GM10248 (cell line): ENCODE data around the gene HRNR.

ENCODE experiments used
- CTCF ChIA-PET: fragments of 300-600 bp; sonication (Branson Sonifier 250); formaldehyde crosslinking; extraction: SDS; loops from one replicate; lab custom pipeline; 2021; ENCODE audit warnings: antibody characterized with exemption; lab: Yijun Ruan, JAX
- POLR2A ChIA-PET: fragments of 350-650 bp; sonication (Branson Sonifier 250); formaldehyde crosslinking; extraction: SDS; loops from one replicate; lab custom pipeline; 2020; ENCODE audit warnings: antibody characterized with exemption; lab: Yijun Ruan, JAX
- DNase-seq: peaks from one replicate; pipeline ENCODE4 v3.0.0; 2012; ENCODE audit errors: extremely low spot score
- TF ChIP-seq, protein P1 (sequence below): IDR thresholded peaks from 2 replicates; pipeline ENCODE4 v1.5.1; 2012; ENCODE audit warnings: mild to moderate bottlenecking, low read depth; ENCODE audit errors: extremely low read depth, missing control alignments, control extremely low read depth

The HRNR gene

DNA sequence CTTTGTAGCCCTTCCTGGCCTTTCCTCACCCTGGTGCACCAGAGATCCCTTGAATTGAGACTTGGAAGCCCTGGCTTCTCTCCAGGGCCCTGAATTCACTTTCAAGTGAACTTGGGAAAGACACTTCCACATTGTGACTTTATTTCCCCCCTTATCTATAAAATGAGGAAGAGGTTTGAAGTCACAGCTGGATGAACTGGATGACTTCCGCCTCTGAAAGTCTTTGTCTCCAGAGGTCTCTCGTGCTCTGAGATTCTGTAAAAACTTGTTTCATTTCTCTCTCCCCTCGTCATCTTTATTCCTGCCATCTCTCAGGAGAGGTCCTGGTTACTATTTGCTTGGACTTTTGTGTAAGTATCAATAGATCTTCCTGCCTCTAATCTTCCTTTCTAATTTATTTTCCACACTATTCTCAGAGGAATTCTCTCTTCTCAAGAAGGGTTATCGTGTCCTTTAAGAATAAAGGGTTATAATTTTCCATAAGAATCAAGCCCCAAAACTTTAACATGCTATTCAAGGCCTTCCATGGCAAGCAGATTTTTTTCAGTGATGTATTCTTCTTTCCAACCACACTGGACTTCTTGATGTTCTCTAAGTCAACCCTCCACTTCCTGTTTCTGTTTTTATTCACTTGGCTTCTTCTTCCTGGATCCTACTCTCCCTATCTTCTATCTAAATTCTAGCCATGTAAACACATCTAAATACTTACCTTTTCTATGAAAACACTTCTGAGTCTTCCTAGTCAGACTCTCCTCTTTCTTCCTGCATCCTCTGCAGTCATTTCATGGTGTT lies 58.5 kb downstream of the HRNR start:
- no peak for DNase-seq
- TF ChIP-seq, protein P1, sequence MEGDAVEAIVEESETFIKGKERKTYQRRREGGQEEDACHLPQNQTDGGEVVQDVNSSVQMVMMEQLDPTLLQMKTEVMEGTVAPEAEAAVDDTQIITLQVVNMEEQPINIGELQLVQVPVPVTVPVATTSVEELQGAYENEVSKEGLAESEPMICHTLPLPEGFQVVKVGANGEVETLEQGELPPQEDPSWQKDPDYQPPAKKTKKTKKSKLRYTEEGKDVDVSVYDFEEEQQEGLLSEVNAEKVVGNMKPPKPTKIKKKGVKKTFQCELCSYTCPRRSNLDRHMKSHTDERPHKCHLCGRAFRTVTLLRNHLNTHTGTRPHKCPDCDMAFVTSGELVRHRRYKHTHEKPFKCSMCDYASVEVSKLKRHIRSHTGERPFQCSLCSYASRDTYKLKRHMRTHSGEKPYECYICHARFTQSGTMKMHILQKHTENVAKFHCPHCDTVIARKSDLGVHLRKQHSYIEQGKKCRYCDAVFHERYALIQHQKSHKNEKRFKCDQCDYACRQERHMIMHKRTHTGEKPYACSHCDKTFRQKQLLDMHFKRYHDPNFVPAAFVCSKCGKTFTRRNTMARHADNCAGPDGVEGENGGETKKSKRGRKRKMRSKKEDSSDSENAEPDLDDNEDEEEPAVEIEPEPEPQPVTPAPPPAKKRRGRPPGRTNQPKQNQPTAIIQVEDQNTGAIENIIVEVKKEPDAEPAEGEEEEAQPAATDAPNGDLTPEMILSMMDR: no peak
- CTCF ChIA-PET: interaction anchor here (1.0 to 2.6 kb wide), 4 partner anchors 9 to 22 kb away, joined by 3 to 11 read pairs (median 6); no protein-coding TSS in a partner anchor
- POLR2A ChIA-PET: no interaction called here

DNA sequence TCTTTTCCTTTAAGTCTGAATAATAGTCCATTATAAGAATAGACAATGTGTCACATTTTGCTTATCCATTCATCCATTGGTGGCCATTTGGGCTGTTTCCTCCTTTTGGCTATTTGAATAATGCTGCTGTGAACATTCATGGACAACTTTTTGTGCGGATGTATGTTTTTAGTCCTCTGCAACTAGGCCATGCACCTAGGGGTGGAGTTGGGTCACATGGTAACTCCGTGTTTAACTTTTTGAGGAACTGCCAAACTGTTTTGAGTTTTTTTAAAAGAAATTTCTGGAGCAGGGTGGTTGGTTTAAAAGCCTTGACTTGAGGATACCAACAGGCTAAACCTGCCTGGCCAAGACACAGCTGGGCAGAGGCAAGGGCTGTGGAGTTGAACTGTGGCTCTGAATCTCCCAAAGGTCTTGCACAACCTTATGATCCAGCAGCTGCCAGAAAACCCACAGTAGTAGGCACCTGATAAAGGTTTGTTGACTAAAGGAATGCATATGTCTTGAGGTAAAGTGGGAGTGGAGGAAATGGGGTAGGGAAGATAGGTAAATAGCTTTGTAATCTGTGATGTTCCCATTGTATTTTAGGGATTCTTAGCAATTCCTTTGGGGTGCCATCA lies 59.4 kb downstream of the HRNR start:
- CTCF ChIA-PET: interaction anchor here (1.0 to 2.4 kb wide), 2 partner anchors 10 to 22 kb away, joined by 3 to 10 read pairs; no protein-coding TSS in a partner anchor
- TF ChIP-seq, protein P1: no peak
- POLR2A ChIA-PET: no interaction called here

DNA sequence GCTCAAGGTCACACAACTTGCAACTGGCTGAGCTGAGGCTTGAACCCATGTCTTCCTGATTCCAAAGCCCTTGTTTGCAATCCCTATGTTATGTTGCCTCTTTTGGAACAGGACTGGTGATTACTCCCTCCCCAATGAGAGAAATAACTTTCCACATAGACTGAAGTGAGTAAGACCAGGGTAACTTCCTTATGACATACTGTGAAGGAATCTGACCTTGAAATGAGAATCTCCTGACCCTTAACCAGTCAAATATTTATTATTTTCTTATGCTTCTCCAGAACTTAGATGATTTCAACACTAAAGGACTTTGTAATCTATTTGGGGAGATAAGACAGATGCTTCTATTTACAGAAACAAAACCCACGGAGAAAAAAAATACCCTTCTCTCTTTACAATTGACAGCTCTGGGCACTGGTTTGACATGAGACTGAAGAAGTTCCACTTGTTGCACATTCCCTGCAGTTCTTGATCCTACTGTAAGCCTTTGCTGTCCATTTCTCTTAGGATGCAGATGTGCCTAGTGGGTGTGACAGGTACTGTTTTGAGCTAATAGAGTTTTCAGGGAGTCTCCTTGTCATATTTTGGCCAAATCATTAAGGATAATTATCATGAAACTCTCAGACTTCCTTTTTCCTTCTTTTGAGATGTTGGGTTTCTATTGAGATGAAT lies 61.1 kb downstream of the HRNR start:
- DNase-seq: no peak
- POLR2A ChIA-PET: no interaction called here
- TF ChIP-seq, protein P1: no peak
- CTCF ChIA-PET: interaction anchor here (0.9 to 2.1 kb wide), 10 partner anchors 12 to 296 kb away, joined by 3 to 11 read pairs (median 4); no protein-coding TSS in a partner anchor

More for the DNA sequence above, 59.4 kb downstream of the HRNR start:
- DNase-seq: no peak
